H9 (cell line): ENCODE measurements around the gene MYO10. TPM values are rescaled to one million over a fixed set of nuclear protein-coding genes. Genes with fewer than 3 reads are reported as not detected.
A peak's percentile ranks its signal among the peaks of the same experiment; 100 is the strongest.

Source experiments
- DNase-seq: peaks from one replicate; pipeline ENCODE4 v3.0.0-alpha.2; 2017
- H2AFZ ChIP-seq: one replicate; pipeline ENCODE4 v1.6.1; 2013; ENCODE audit warnings: mild to moderate bottlenecking, low read length, control low read depth, moderate library complexity
- H2AK5ac ChIP-seq: 2 replicates; pipeline ENCODE4 v1.6.1; 2013; ENCODE audit warnings: low read length, control low read depth, mixed read lengths; ENCODE audit not compliant: insufficient read length
- H2BK120ac ChIP-seq: one replicate; pipeline ENCODE4 v1.6.1; 2013; ENCODE audit warnings: low read depth, mild to moderate bottlenecking, low read length, control low read depth, inconsistent platforms; ENCODE audit not compliant: poor library complexity, severe bottlenecking
- H2BK12ac ChIP-seq: 2 replicates; pipeline ENCODE4 v1.6.1; 2013; ENCODE audit warnings: low read length, control low read depth, mixed read lengths, low read depth; ENCODE audit not compliant: insufficient read length
- H2BK15ac ChIP-seq: 2 replicates; pipeline ENCODE4 v1.6.1; 2013; ENCODE audit warnings: low read depth, low read length, control low read depth
- H2BK20ac ChIP-seq: one replicate; pipeline ENCODE4 v1.6.1; 2013; ENCODE audit warnings: low read depth, mild to moderate bottlenecking, low read length, control low read depth, inconsistent platforms; ENCODE audit not compliant: poor library complexity, severe bottlenecking
- H2BK5ac ChIP-seq: 2 replicates; pipeline ENCODE4 v1.6.1; 2013; ENCODE audit warnings: low read length, control low read depth, mixed read lengths; ENCODE audit not compliant: insufficient read length
- H3K14ac ChIP-seq: 2 replicates; pipeline ENCODE4 v1.6.1; 2013; ENCODE audit warnings: low read length, control low read depth; ENCODE audit not compliant: insufficient read depth
- H3K18ac ChIP-seq: 2 replicates; pipeline ENCODE4 v1.6.1; 2013; ENCODE audit warnings: low read depth, mild to moderate bottlenecking, mixed read lengths, low read length, control low read depth; ENCODE audit not compliant: insufficient read length
- H3K23ac ChIP-seq: 2 replicates; pipeline ENCODE4 v1.6.1; 2013; ENCODE audit warnings: low read length, control low read depth, mixed read lengths, low read depth; ENCODE audit not compliant: insufficient read length
- H3K23me2 ChIP-seq: 2 replicates; pipeline ENCODE4 v1.6.1; 2013; ENCODE audit warnings: low read depth, mild to moderate bottlenecking, mixed read lengths, low read length, control low read depth; ENCODE audit not compliant: insufficient read length, poor library complexity, severe bottlenecking
- H3K27ac ChIP-seq: 2 replicates; pipeline ENCODE4 v1.5.1; 2013; ENCODE audit warnings: low read length, control low read depth, mixed read lengths, low read depth; ENCODE audit not compliant: insufficient read length
- H3K27me3 ChIP-seq: 2 replicates; pipeline ENCODE4 v1.6.1; 2013; ENCODE audit warnings: low read length, control low read depth, inconsistent platforms; ENCODE audit not compliant: insufficient read depth
- H3K4ac ChIP-seq: 2 replicates; pipeline ENCODE4 v1.6.1; 2013; ENCODE audit warnings: low read depth, mild to moderate bottlenecking, control low read depth, inconsistent platforms, low read length, moderate library complexity
- H3K4me1 ChIP-seq: 2 replicates; pipeline ENCODE4 v1.6.1; 2013; ENCODE audit warnings: low read length, control low read depth, inconsistent platforms; ENCODE audit not compliant: insufficient read depth
- H3K4me2 ChIP-seq: 2 replicates; pipeline ENCODE4 v1.6.1; 2013; ENCODE audit warnings: low read length, control low read depth, mixed read lengths; ENCODE audit not compliant: insufficient read length, insufficient read depth
- H3K56ac ChIP-seq: 2 replicates; pipeline ENCODE4 v1.6.1; 2013; ENCODE audit warnings: low read depth, mild to moderate bottlenecking, mixed read lengths, low read length, control low read depth; ENCODE audit not compliant: insufficient read length
- H3K79me1 ChIP-seq: 2 replicates; pipeline ENCODE4 v1.6.1; 2013; ENCODE audit warnings: low read depth, mild to moderate bottlenecking, moderate library complexity, low read length, control low read depth, inconsistent platforms; ENCODE audit not compliant: insufficient read depth, poor library complexity, severe bottlenecking
- H3K79me2 ChIP-seq: 2 replicates; pipeline ENCODE4 v1.6.1; 2013; ENCODE audit warnings: low read length, control low read depth, inconsistent platforms; ENCODE audit not compliant: insufficient read depth
- H3K9ac ChIP-seq: 2 replicates; pipeline ENCODE4 v1.6.1; 2013; ENCODE audit warnings: low read length, control low read depth, mixed read lengths; ENCODE audit not compliant: insufficient read length; ENCODE audit errors: extremely low read depth
- H3K9me3 ChIP-seq: one replicate; pipeline ENCODE4 v1.6.1; 2013; ENCODE audit warnings: low read depth, low read length, inconsistent platforms; ENCODE audit not compliant: control insufficient read depth
- H3T11ph ChIP-seq: one replicate; pipeline ENCODE4 v1.6.1; 2013; ENCODE audit warnings: mild to moderate bottlenecking, low read length, control low read depth, inconsistent platforms
- H4K20me1 ChIP-seq: one replicate; pipeline ENCODE4 v1.6.1; 2013; ENCODE audit not compliant: control insufficient read depth, insufficient read length, insufficient read depth
- H4K5ac ChIP-seq: 2 replicates; pipeline ENCODE4 v1.6.1; 2013; ENCODE audit warnings: low read depth, mild to moderate bottlenecking, mixed read lengths, low read length, control low read depth; ENCODE audit not compliant: insufficient read length
- H4K8ac ChIP-seq: replicated peaks from 2 replicates; pipeline ENCODE4 v1.6.1; 2013; ENCODE audit warnings: low read length, control low read depth, mixed read lengths, low read depth; ENCODE audit not compliant: insufficient read length
- H4K91ac ChIP-seq: 2 replicates; pipeline ENCODE4 v1.6.1; 2013; ENCODE audit warnings: low read depth, mild to moderate bottlenecking, moderate library complexity, mixed read lengths, low read length, control low read depth; ENCODE audit not compliant: insufficient read length
- H3K27ac Mint-ChIP-seq, 3 experiments: 2 replicates in 2 of 3; 3 replicates in 1 of 3; pipeline ENCODE4 v1.8.0; 2020 to 2021; ENCODE audit warnings: mixed read lengths in 3 of 3, mild to moderate bottlenecking in 1 of 3, moderate library complexity in 1 of 3
- H3K27me3 Mint-ChIP-seq: 2 replicates; pipeline ENCODE4 v1.8.0; 2021; ENCODE audit warnings: low read depth, mild to moderate bottlenecking, moderate library complexity, mixed read lengths
- H3K36me3 Mint-ChIP-seq, 3 experiments: 2 replicates in 2 of 3; 3 replicates in 1 of 3; pipeline ENCODE4 v1.8.0; 2020 to 2021; ENCODE audit warnings: low read depth in 3 of 3, mixed read lengths in 3 of 3; ENCODE audit not compliant: insufficient read depth in 1 of 3
- H3K4me1 Mint-ChIP-seq, 2 experiments: 2 replicates each; pipeline ENCODE4 v1.8.0; 2020; ENCODE audit warnings: mixed read lengths in 2 of 2
- H3K4me3 Mint-ChIP-seq, 2 experiments: 2 replicates in 1 of 2; 3 replicates in 1 of 2; pipeline ENCODE4 v1.8.0; 2020 to 2021; ENCODE audit warnings: mild to moderate bottlenecking in 2 of 2, mixed read lengths in 2 of 2, moderate library complexity in 1 of 2
- H3K9me3 Mint-ChIP-seq, 2 experiments: 2 replicates in 1 of 2; 3 replicates in 1 of 2; pipeline ENCODE4 v1.8.0; 2020; ENCODE audit warnings: mild to moderate bottlenecking in 2 of 2, mixed read lengths in 2 of 2, moderate library complexity in 1 of 2
- CTCF ChIP-seq: fragments of 200-600 bp; sonication (generic); conservative IDR thresholded peaks from 3 replicates; pipeline ENCODE4 v1.8.0; 2021; ENCODE audit warnings: antibody characterized with exemption, mild to moderate bottlenecking
- WGBS: extraction: QIAGEN DNeasy Blood & Tissue Kit; methylation state at CpG from one replicate; pipeline ENCODE4 v1.1.7; 2013; ENCODE audit warnings: missing lambda C conversion rate, low lambda C conversion rate, mixed read lengths; ENCODE audit not compliant: insufficient read length; ENCODE audit errors: extremely low coverage; 5-methylcytosine and 5-hydroxymethylcytosine counted together
- total RNA-seq: library from RNA; stranded (reverse); gene quantifications from 2 replicates; pipeline ENCODE4 v1.2.1, GENCODE V29; 2021

MYO10 gene
- total RNA-seq, 1 experiment from 2014 or later, result 127 TPM

DNA sequence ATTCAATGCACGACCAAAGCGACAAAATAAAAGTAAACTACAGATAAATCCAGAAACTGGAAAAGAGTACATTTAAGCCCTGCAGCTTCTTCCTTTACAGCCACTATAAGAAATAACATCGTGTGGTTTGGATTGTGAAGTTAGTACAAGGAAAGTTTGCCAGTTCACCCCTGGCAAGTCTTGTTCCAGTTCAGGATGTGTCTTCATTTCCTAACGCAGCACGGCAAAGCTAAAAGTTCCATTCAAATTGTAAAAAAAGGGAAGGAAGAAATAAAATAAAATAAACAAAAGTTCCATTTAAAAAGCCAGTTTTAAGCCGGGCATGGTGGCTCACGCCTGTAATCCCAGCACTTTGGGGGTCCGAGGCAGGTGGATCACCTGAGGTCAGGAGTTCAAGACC, 236.0 kb downstream of the MYO10 start:
- no peak overlapping the region for H3K4me2 ChIP-seq
- no peaks in the 10 kb centered on the region for H3K23me2 ChIP-seq
- H2BK120ac ChIP-seq, result no peak overlapping the region
- Mint-ChIP-seq H3K9me3 (0 out of 5 replicates have a peak, but pooled peaks cover 0 to 2% of the 10 kb centered on the region in 2 experiments), H3K27ac (0 out of 7 replicates have a peak overlapping the region, but pooled peaks of 1 of the 3 experiments have one; percentile 61), H3K4me3 (no peak overlapping the region), H3K36me3 (peaks cover 55 to 87% (median 87%) of the 10 kb centered on the region in 3 experiments), H3K27me3 (no peaks in the 10 kb centered on the region; the same call in 1 of the 2 replicates), H3K4me1 (peaks cover 47 to 48% of the 10 kb centered on the region in 2 experiments)
- H3K79me1 ChIP-seq, result peaks cover 6% of the 10 kb centered on the region
- TF ChIP-seq CTCF, result no peak
- H3K4me1 ChIP-seq, result peaks cover 8% of the 10 kb centered on the region
- no peak overlapping the region for H3K9ac ChIP-seq
- no peak overlapping the region for H2BK15ac ChIP-seq
- no peak overlapping the region for H3K14ac ChIP-seq
- H4K5ac ChIP-seq, result no peak overlapping the region
- H4K8ac ChIP-seq, result no peak overlapping the region
- H3K9me3 ChIP-seq, result no peaks in the 10 kb centered on the region
- H3K56ac ChIP-seq, result no peak overlapping the region
- no peak overlapping the region for H2AFZ ChIP-seq
- no peak overlapping the region for H2BK12ac ChIP-seq
- H3K27me3 ChIP-seq, result no peaks in the 10 kb centered on the region
- H2BK20ac ChIP-seq, result no peak overlapping the region
- no peak overlapping the region for H3K27ac ChIP-seq
- H3K4ac ChIP-seq, result no peak overlapping the region
- no peak overlapping the region for H3K18ac ChIP-seq
- no peak overlapping the region for H2AK5ac ChIP-seq
- H4K20me1 ChIP-seq, result no peaks in the 10 kb centered on the region
- H4K91ac ChIP-seq, result no peak overlapping the region
- DNase-seq, result no peak
- H3T11ph ChIP-seq, result no peak overlapping the region
- WGBS, result no CpG with 5 or more reads among the region's 8 CpGs
- no peak overlapping the region for H3K23ac ChIP-seq
- no peak overlapping the region for H2BK5ac ChIP-seq
- peaks cover 5% of the 10 kb centered on the region; the same call in 1 of the 2 replicates for H3K79me2 ChIP-seq
